ENCODE data around the gene ARHGAP26. TPM values are rescaled to one million over a fixed set of nuclear protein-coding genes. Genes with fewer than 3 reads are reported as not detected.

The ARHGAP26 gene
- total and polyA plus RNA-seq, 4 donors = 5.4 to 52.3 (median 30.4) TPM

GRCh38 chr5:142934051-142934762 is 164.0 kb downstream of the ARHGAP26 start:
- no peak for TF ChIP-seq CTCF (IDR thresholded peaks at IDR 0.05; ENCODE audit: control extremely low read depth, extremely low read depth)
- 39 to 53% methylated on average over 4 of the region's 4 CpGs for WGBS, 2 donors
- Histone ChIP-seq H3K4me1 (ENCODE audit: control insufficient read depth in 5 of 5, insufficient read depth in 5 of 5, low read length in 5 of 5) (peaks cover 0 to 55% (median 5%) of the 10 kb centered on the region in 5 donors), H3K36me3 (ENCODE audit: control insufficient read depth in 4 of 4, insufficient read depth in 4 of 4, low read length in 4 of 4) (peaks cover 0 to 2% (median 0%) of the 10 kb centered on the region in 4 donors), H3K4me3 (no peak overlapping the region), H3K9ac (ENCODE audit: insufficient read depth in 1 of 2, low read length in 2 of 2) (no peak overlapping the region), H3K27me3 (ENCODE audit: control insufficient read depth in 3 of 3, insufficient read depth in 3 of 3, low read length in 2 of 3) (no peaks in the 10 kb centered on the region), H3K27ac (ENCODE audit: low read depth in 1 of 2, low read length in 1 of 2) (no peak overlapping the region), H3K9me3 (ENCODE audit: control insufficient read depth in 4 of 4, insufficient read depth in 3 of 4, low read length in 3 of 4) (no peaks in the 10 kb centered on the region)
- DNase-seq (no peak), ATAC-seq (ENCODE audit: insufficient read depth, low FRiP score) (no peak)

- 63 to 66% methylated on average over 5 of the region's 5 CpGs for WGBS, 2 donors
- no peak overlapping the region for H3K4me3 ChIP-seq
- H3K36me3 ChIP-seq (ENCODE audit: control insufficient read depth in 4 of 4, insufficient read depth in 4 of 4, low read length in 4 of 4) = peaks cover 0 to 2% (median 0%) of the 10 kb centered on the region in 4 donors
- H3K9me3 ChIP-seq (ENCODE audit: control insufficient read depth in 4 of 4, insufficient read depth in 3 of 4, low read length in 3 of 4) = no peaks in the 10 kb centered on the region
- no peaks in the 10 kb centered on the region for H3K27me3 ChIP-seq (ENCODE audit: control insufficient read depth in 3 of 3, insufficient read depth in 3 of 3, low read length in 2 of 3)
- ATAC-seq (ENCODE audit: insufficient read depth, low FRiP score) = no peak
- H3K27ac ChIP-seq (ENCODE audit: low read depth in 1 of 2, low read length in 1 of 2) = no peak overlapping the region
- no peak for DNase-seq
- TF ChIP-seq CTCF (IDR thresholded peaks at IDR 0.05; ENCODE audit: control extremely low read depth, extremely low read depth) = no peak
- H3K9ac ChIP-seq (ENCODE audit: insufficient read depth in 1 of 2, low read length in 2 of 2) = no peak overlapping the region
- H3K4me1 ChIP-seq (ENCODE audit: control insufficient read depth in 5 of 5, insufficient read depth in 5 of 5, low read length in 5 of 5) = peaks cover 0 to 55% (median 5%) of the 10 kb centered on the region in 5 donors
Measured at GRCh38 chr5:142935014-142935413, 164.8 kb downstream of the ARHGAP26 start.

GRCh38 chr5:142937374-142937773 is 167.2 kb downstream of the ARHGAP26 start:
- Histone ChIP-seq H3K9ac (ENCODE audit: insufficient read depth in 1 of 2, low read length in 2 of 2) (no peak overlapping the region), H3K9me3 (ENCODE audit: control insufficient read depth in 4 of 4, insufficient read depth in 3 of 4, low read length in 3 of 4) (no peaks in the 10 kb centered on the region), H3K4me1 (ENCODE audit: control insufficient read depth in 5 of 5, insufficient read depth in 5 of 5, low read length in 5 of 5) (peaks cover 0 to 42% (median 4%) of the 10 kb centered on the region in 5 donors), H3K27me3 (ENCODE audit: control insufficient read depth in 3 of 3, insufficient read depth in 3 of 3, low read length in 2 of 3) (no peaks in the 10 kb centered on the region), H3K4me3 (no peak overlapping the region), H3K27ac (ENCODE audit: low read depth in 1 of 2, low read length in 1 of 2) (no peak overlapping the region), H3K36me3 (ENCODE audit: control insufficient read depth in 4 of 4, insufficient read depth in 4 of 4, low read length in 4 of 4) (peaks cover 0 to 2% (median 0%) of the 10 kb centered on the region in 4 donors)
- 92 to 98% methylated on average over 4 of the region's 4 CpGs for WGBS, 2 donors
- TF ChIP-seq CTCF (IDR thresholded peaks at IDR 0.05; ENCODE audit: control extremely low read depth, extremely low read depth) = no peak
- DNase-seq (no peak), ATAC-seq (ENCODE audit: insufficient read depth, low FRiP score) (no peak)

Measured in lung (tissue), 12 donors.